H9 (cell line): ENCODE data around the gene ZRANB1. TPM values are rescaled to one million over a fixed set of nuclear protein-coding genes. Genes with fewer than 3 reads are reported as not detected.

Source experiments
- DNase-seq: peaks from one replicate; pipeline ENCODE4 v3.0.0-alpha.2; 2017
- H2AFZ ChIP-seq: one replicate; pipeline ENCODE4 v1.6.1; 2013; ENCODE audit warnings: mild to moderate bottlenecking, low read length, control low read depth, moderate library complexity
- H2AK5ac ChIP-seq: 2 replicates; pipeline ENCODE4 v1.6.1; 2013; ENCODE audit warnings: low read length, control low read depth, mixed read lengths; ENCODE audit not compliant: insufficient read length
- H2BK120ac ChIP-seq: one replicate; pipeline ENCODE4 v1.6.1; 2013; ENCODE audit warnings: low read depth, mild to moderate bottlenecking, low read length, control low read depth, inconsistent platforms; ENCODE audit not compliant: poor library complexity, severe bottlenecking
- H2BK12ac ChIP-seq: 2 replicates; pipeline ENCODE4 v1.6.1; 2013; ENCODE audit warnings: low read length, control low read depth, mixed read lengths, low read depth; ENCODE audit not compliant: insufficient read length
- H2BK15ac ChIP-seq: 2 replicates; pipeline ENCODE4 v1.6.1; 2013; ENCODE audit warnings: low read depth, low read length, control low read depth
- H2BK20ac ChIP-seq: one replicate; pipeline ENCODE4 v1.6.1; 2013; ENCODE audit warnings: low read depth, mild to moderate bottlenecking, low read length, control low read depth, inconsistent platforms; ENCODE audit not compliant: poor library complexity, severe bottlenecking
- H2BK5ac ChIP-seq: 2 replicates; pipeline ENCODE4 v1.6.1; 2013; ENCODE audit warnings: low read length, control low read depth, mixed read lengths; ENCODE audit not compliant: insufficient read length
- H3K14ac ChIP-seq: 2 replicates; pipeline ENCODE4 v1.6.1; 2013; ENCODE audit warnings: low read length, control low read depth; ENCODE audit not compliant: insufficient read depth
- H3K18ac ChIP-seq: 2 replicates; pipeline ENCODE4 v1.6.1; 2013; ENCODE audit warnings: low read depth, mild to moderate bottlenecking, mixed read lengths, low read length, control low read depth; ENCODE audit not compliant: insufficient read length
- H3K23ac ChIP-seq: 2 replicates; pipeline ENCODE4 v1.6.1; 2013; ENCODE audit warnings: low read length, control low read depth, mixed read lengths, low read depth; ENCODE audit not compliant: insufficient read length
- H3K23me2 ChIP-seq: 2 replicates; pipeline ENCODE4 v1.6.1; 2013; ENCODE audit warnings: low read depth, mild to moderate bottlenecking, mixed read lengths, low read length, control low read depth; ENCODE audit not compliant: insufficient read length, poor library complexity, severe bottlenecking
- H3K27ac ChIP-seq: 2 replicates; pipeline ENCODE4 v1.5.1; 2013; ENCODE audit warnings: low read length, control low read depth, mixed read lengths, low read depth; ENCODE audit not compliant: insufficient read length
- H3K27me3 ChIP-seq: 2 replicates; pipeline ENCODE4 v1.6.1; 2013; ENCODE audit warnings: low read length, control low read depth, inconsistent platforms; ENCODE audit not compliant: insufficient read depth
- H3K4ac ChIP-seq: 2 replicates; pipeline ENCODE4 v1.6.1; 2013; ENCODE audit warnings: low read depth, mild to moderate bottlenecking, control low read depth, inconsistent platforms, low read length, moderate library complexity
- H3K4me1 ChIP-seq: 2 replicates; pipeline ENCODE4 v1.6.1; 2013; ENCODE audit warnings: low read length, control low read depth, inconsistent platforms; ENCODE audit not compliant: insufficient read depth
- H3K4me2 ChIP-seq: 2 replicates; pipeline ENCODE4 v1.6.1; 2013; ENCODE audit warnings: low read length, control low read depth, mixed read lengths; ENCODE audit not compliant: insufficient read length, insufficient read depth
- H3K56ac ChIP-seq: 2 replicates; pipeline ENCODE4 v1.6.1; 2013; ENCODE audit warnings: low read depth, mild to moderate bottlenecking, mixed read lengths, low read length, control low read depth; ENCODE audit not compliant: insufficient read length
- H3K79me1 ChIP-seq: 2 replicates; pipeline ENCODE4 v1.6.1; 2013; ENCODE audit warnings: low read depth, mild to moderate bottlenecking, moderate library complexity, low read length, control low read depth, inconsistent platforms; ENCODE audit not compliant: insufficient read depth, poor library complexity, severe bottlenecking
- H3K79me2 ChIP-seq: 2 replicates; pipeline ENCODE4 v1.6.1; 2013; ENCODE audit warnings: low read length, control low read depth, inconsistent platforms; ENCODE audit not compliant: insufficient read depth
- H3K9ac ChIP-seq: 2 replicates; pipeline ENCODE4 v1.6.1; 2013; ENCODE audit warnings: low read length, control low read depth, mixed read lengths; ENCODE audit not compliant: insufficient read length; ENCODE audit errors: extremely low read depth
- H3K9me3 ChIP-seq: one replicate; pipeline ENCODE4 v1.6.1; 2013; ENCODE audit warnings: low read depth, low read length, inconsistent platforms; ENCODE audit not compliant: control insufficient read depth
- H3T11ph ChIP-seq: one replicate; pipeline ENCODE4 v1.6.1; 2013; ENCODE audit warnings: mild to moderate bottlenecking, low read length, control low read depth, inconsistent platforms
- H4K20me1 ChIP-seq: one replicate; pipeline ENCODE4 v1.6.1; 2013; ENCODE audit not compliant: control insufficient read depth, insufficient read length, insufficient read depth
- H4K5ac ChIP-seq: 2 replicates; pipeline ENCODE4 v1.6.1; 2013; ENCODE audit warnings: low read depth, mild to moderate bottlenecking, mixed read lengths, low read length, control low read depth; ENCODE audit not compliant: insufficient read length
- H4K8ac ChIP-seq: replicated peaks from 2 replicates; pipeline ENCODE4 v1.6.1; 2013; ENCODE audit warnings: low read length, control low read depth, mixed read lengths, low read depth; ENCODE audit not compliant: insufficient read length
- H4K91ac ChIP-seq: 2 replicates; pipeline ENCODE4 v1.6.1; 2013; ENCODE audit warnings: low read depth, mild to moderate bottlenecking, moderate library complexity, mixed read lengths, low read length, control low read depth; ENCODE audit not compliant: insufficient read length
- H3K27ac Mint-ChIP-seq, 3 experiments: 2 replicates in 2 of 3; 3 replicates in 1 of 3; pipeline ENCODE4 v1.8.0; 2020 to 2021; ENCODE audit warnings: mixed read lengths in 3 of 3, mild to moderate bottlenecking in 1 of 3, moderate library complexity in 1 of 3
- H3K27me3 Mint-ChIP-seq: 2 replicates; pipeline ENCODE4 v1.8.0; 2021; ENCODE audit warnings: low read depth, mild to moderate bottlenecking, moderate library complexity, mixed read lengths
- H3K36me3 Mint-ChIP-seq, 3 experiments: 2 replicates in 2 of 3; 3 replicates in 1 of 3; pipeline ENCODE4 v1.8.0; 2020 to 2021; ENCODE audit warnings: low read depth in 3 of 3, mixed read lengths in 3 of 3; ENCODE audit not compliant: insufficient read depth in 1 of 3
- H3K4me1 Mint-ChIP-seq, 2 experiments: 2 replicates each; pipeline ENCODE4 v1.8.0; 2020; ENCODE audit warnings: mixed read lengths in 2 of 2
- H3K4me3 Mint-ChIP-seq, 2 experiments: 2 replicates in 1 of 2; 3 replicates in 1 of 2; pipeline ENCODE4 v1.8.0; 2020 to 2021; ENCODE audit warnings: mild to moderate bottlenecking in 2 of 2, mixed read lengths in 2 of 2, moderate library complexity in 1 of 2
- H3K9me3 Mint-ChIP-seq, 2 experiments: 2 replicates in 1 of 2; 3 replicates in 1 of 2; pipeline ENCODE4 v1.8.0; 2020; ENCODE audit warnings: mild to moderate bottlenecking in 2 of 2, mixed read lengths in 2 of 2, moderate library complexity in 1 of 2
- CTCF ChIP-seq: fragments of 200-600 bp; sonication (generic); conservative IDR thresholded peaks from 3 replicates; pipeline ENCODE4 v1.8.0; 2021; ENCODE audit warnings: antibody characterized with exemption, mild to moderate bottlenecking
- WGBS: extraction: QIAGEN DNeasy Blood & Tissue Kit; methylation state at CpG from one replicate; pipeline ENCODE4 v1.1.7; 2013; ENCODE audit warnings: missing lambda C conversion rate, low lambda C conversion rate, mixed read lengths; ENCODE audit not compliant: insufficient read length; ENCODE audit errors: extremely low coverage; 5-methylcytosine and 5-hydroxymethylcytosine counted together
- total RNA-seq: library from RNA; stranded (reverse); gene quantifications from 2 replicates; pipeline ENCODE4 v1.2.1, GENCODE V29; 2021

Gene ZRANB1
- total RNA-seq, 1 experiment from 2014 or later: 17.4 TPM

DNA sequence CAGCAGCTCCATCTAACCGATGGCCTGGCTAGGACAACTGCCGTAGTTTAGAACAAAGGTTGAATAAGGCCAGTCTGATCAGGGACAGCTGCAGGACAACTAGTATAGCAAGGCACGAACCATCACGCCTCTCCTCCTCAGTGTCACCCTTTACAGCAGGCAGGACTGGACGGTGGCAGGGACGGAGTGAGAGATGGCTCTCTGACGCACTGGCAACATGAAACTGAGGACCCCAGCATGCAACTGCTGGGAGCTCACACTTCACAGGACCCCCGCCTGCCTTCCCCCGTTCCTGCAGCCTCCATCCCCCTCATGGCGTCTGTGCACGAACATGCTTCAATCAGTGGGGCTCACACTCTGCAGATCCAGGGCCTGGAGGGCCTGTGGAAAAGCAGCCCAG, 53.7 kb downstream of the ZRANB1 start:
- Histone ChIP-seq H3K9ac (no peak overlapping the region), H2BK15ac (no peak overlapping the region), H3T11ph (no peak overlapping the region), H3K23me2 (no peaks in the 10 kb centered on the region), H4K5ac (no peak overlapping the region), H3K14ac (no peak overlapping the region), H2BK12ac (no peak overlapping the region), H4K91ac (no peak overlapping the region), H3K4ac (no peak overlapping the region), H3K27ac (no peak overlapping the region), H2AFZ (no peak overlapping the region), H3K4me1 (no peaks in the 10 kb centered on the region), H2BK20ac (no peak overlapping the region), H2BK120ac (no peak overlapping the region), H3K79me1 (peaks cover 3% of the 10 kb centered on the region), H3K4me2 (no peak overlapping the region), H3K9me3 (no peaks in the 10 kb centered on the region), H4K8ac (no peak overlapping the region), H3K27me3 (no peaks in the 10 kb centered on the region), H4K20me1 (no peaks in the 10 kb centered on the region), H3K79me2 (no peaks in the 10 kb centered on the region), H3K56ac (no peak overlapping the region), H2BK5ac (no peak overlapping the region), H2AK5ac (no peak overlapping the region), H3K23ac (no peak overlapping the region), H3K18ac (no peak overlapping the region)
- H3K4me3 Mint-ChIP-seq: no peak overlapping the region
- WGBS: no CpG with 5 or more reads among the region's 11 CpGs
- H3K27me3 Mint-ChIP-seq: peaks cover 4% of the 10 kb centered on the region; the same call in 1 of the 2 replicates
- H3K4me1 Mint-ChIP-seq: no peaks in the 10 kb centered on the region
- peaks cover 69 to 100% (median 96%) of the 10 kb centered on the region in 3 experiments for H3K36me3 Mint-ChIP-seq
- no peak for DNase-seq
- no peak for TF ChIP-seq CTCF
- H3K9me3 Mint-ChIP-seq: no peaks in the 10 kb centered on the region
- H3K27ac Mint-ChIP-seq: no peak overlapping the region; a peak in 1 of 7 replicates
